Fibroblast of mammary gland (primary cell): ENCODE measurements around the gene TFRC.
A peak's percentile ranks its signal among the peaks of the same experiment; 100 is the strongest.
"Not testable (repeated sequence)": the region's sequence is repeated elsewhere in the genome, so short reads cannot be mapped to it uniquely, and the experiment has no call there.

Experiments
- DNase-seq: peaks from one replicate; pipeline ENCODE4 v3.0.0-alpha.2; 2010; ENCODE audit warnings: low read depth
- H3K4me3 ChIP-seq: 2 replicates; pipeline ENCODE4 v1.5.1; 2011; ENCODE audit warnings: low read depth, mild to moderate bottlenecking, low read length, moderate library complexity; ENCODE audit not compliant: control insufficient read depth
- TF ChIP-seq, protein P1 (sequence below): conservative IDR thresholded peaks from 2 replicates; pipeline ENCODE4 v1.5.1; 2011; ENCODE audit warnings: low read depth, low read length, inconsistent platforms; ENCODE audit not compliant: control insufficient read depth, insufficient read depth

TFRC gene

DNA sequence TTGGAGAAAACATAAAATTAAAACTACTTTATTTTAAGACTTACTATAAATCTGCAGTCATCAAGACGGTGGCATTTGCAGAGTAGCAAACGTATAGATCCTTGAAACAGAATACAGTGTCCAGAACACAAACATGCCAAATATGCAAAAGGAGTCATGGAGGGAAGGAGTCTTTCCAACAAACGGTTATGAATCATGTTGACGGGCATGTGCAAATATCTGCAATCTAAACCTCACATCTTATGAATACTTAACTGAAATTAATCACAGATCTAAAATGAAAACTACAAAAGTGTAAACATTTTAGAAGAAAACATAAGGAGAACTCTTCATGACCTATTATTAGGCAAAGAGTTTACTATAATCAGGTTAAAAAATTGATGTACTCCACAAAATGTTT, 69.4 kb downstream of the TFRC start:
- TF ChIP-seq, protein P1, sequence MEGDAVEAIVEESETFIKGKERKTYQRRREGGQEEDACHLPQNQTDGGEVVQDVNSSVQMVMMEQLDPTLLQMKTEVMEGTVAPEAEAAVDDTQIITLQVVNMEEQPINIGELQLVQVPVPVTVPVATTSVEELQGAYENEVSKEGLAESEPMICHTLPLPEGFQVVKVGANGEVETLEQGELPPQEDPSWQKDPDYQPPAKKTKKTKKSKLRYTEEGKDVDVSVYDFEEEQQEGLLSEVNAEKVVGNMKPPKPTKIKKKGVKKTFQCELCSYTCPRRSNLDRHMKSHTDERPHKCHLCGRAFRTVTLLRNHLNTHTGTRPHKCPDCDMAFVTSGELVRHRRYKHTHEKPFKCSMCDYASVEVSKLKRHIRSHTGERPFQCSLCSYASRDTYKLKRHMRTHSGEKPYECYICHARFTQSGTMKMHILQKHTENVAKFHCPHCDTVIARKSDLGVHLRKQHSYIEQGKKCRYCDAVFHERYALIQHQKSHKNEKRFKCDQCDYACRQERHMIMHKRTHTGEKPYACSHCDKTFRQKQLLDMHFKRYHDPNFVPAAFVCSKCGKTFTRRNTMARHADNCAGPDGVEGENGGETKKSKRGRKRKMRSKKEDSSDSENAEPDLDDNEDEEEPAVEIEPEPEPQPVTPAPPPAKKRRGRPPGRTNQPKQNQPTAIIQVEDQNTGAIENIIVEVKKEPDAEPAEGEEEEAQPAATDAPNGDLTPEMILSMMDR = no peak
- DNase-seq = peak; percentile 2
- H3K4me3 ChIP-seq = no peak overlapping the region

DNA sequence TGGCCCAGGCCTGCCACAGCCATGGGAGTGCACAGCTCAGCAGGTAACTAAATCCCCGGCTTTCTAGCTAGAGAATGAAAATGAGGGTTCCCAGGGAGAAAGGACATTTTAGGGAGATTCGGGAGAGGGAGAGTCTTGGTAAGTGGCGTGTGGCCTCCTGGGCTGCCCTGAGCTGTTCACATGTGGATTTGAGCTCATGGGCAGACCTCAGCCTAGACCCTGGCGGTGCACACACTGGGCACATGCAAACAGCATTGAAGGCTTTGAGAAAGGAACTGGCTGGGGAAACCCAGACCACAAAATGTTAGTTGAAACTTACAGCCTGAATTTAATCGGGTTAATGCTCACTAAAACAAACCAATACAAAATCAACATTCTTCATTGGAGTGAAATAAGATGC, 72.4 kb downstream of the TFRC start:
- DNase-seq = no peak
- TF ChIP-seq, protein P1 = no peak
- no peak overlapping the region for H3K4me3 ChIP-seq

DNA sequence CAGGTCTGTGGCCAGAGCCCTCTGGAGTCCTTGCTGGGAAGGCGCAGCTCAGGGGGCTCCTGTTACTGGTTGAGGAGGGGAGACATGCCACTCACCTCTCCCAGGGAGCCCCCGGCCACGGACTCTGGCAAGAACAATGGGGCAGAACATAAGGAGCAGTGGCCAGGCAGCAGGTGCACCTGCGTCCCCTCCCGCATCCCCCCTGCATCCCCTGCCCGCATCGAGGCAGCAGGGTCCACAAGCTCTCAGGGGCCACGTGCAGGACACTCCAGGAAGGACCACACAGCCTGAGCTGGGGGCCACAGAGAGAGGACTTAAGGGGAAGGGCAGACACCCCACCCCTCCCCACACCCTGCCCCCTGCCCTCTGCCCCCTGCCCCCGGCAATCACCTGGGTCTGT, 73.0 kb downstream of the TFRC start:
- DNase-seq = no peak
- no peak overlapping the region for H3K4me3 ChIP-seq
- TF ChIP-seq, protein P1 = no peak

DNA sequence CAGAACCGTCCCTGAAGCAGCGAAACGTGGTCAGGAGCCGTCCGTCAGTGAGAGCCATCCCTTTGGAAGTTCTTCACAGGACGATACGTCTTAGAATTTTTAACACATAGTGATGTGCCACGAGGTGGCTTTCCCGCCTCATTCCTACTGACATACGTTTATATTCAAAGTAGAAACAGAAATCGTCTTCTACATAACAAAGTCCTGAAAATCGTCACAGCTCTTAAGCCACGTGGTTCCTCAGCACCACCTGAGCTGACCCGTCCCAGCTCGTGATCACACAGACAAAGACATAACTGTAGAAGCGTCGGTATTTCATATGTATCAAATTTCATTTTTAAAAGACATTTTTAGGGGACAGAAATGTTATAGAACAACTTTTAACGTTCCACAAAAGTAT, 73.5 kb downstream of the TFRC start:
- TF ChIP-seq, protein P1 = no peak
- DNase-seq = no peak
- H3K4me3 ChIP-seq = no peak overlapping the region

DNA sequence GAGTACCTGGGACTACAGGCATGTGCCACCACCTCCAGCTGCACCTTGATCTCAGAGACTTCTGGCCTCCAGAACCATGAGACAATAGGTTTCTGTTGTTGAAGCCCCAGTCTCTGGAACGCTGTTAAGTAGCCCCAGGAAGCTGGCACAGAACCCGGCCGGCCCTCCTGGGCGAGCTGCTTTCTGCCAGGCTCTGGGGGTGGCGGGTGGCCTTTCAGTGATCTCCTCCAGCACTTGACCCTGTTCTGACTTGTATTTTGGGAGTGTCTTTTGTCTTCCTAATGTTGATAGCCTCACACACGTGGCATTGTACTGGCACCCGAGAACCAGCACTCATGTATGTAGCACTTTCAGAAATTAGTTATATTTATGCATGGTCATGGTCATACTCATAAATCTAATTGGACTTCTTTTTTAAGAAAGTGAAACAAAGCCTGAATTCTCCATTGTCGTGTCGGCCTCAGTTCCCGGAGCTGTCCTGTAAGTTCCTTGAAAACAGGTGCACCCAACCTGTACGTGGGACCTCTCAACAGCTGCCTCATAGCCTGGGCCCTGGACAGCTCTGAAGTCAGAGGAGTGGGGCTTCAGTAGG, 74.0 kb downstream of the TFRC start:
- TF ChIP-seq, protein P1 = no peak
- no peak for DNase-seq
- no peak overlapping the region for H3K4me3 ChIP-seq

DNA sequence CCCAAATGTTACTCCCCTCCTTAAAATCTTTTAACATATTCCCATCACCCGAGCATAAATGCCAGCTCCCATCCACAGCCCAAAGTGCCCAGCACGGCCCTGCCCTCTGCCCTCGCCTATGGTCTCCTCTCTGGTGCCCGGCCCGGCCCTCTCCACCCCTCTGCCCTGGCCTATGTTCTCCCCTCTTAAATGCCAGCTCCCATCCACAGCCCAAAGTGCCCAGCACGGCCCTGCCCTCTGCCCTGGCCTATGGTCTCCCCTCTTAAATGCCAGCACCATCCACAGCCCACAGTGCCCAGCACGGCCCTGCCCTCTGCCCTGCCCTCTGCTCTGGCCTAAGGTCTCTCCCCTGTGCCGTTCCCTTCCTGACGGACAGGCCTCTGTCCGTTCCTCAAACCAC, 76.6 kb downstream of the TFRC start:
- not testable (repeated sequence) for H3K4me3 ChIP-seq, DNase-seq

DNA sequence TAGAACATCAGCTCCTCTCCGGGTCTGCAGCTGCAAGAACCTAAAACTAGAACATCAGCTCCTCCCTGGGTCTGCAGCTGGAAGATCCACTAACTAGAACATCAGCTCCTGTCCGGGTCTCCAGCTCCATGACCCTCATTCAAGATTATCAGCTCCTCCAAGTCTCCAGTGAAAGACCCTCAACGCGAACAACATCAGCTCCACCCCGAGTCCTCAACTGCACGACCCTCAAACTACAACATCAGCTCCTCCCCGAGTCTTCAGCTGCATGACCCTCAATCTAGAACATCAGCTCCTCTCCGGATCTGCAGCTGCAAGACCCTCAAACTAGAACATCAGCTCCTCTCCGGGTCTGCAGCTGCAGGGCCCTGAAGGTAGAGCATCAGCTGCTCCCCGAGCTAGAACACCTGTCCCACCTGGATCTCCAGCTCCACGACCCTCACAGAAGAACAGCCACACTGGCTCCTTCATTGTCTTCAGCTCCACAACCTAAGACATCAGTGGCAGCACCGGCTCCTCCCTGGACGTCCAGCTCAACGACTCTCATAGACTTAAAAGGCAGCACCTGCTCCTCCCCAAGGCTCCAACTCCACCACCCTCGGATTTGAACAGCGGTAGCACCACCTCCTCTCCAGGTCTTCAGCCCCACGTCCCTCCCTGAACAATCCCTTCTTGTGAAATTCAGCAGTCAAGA, 77.4 kb downstream of the TFRC start:
- not testable (repeated sequence) for H3K4me3 ChIP-seq, DNase-seq

DNA sequence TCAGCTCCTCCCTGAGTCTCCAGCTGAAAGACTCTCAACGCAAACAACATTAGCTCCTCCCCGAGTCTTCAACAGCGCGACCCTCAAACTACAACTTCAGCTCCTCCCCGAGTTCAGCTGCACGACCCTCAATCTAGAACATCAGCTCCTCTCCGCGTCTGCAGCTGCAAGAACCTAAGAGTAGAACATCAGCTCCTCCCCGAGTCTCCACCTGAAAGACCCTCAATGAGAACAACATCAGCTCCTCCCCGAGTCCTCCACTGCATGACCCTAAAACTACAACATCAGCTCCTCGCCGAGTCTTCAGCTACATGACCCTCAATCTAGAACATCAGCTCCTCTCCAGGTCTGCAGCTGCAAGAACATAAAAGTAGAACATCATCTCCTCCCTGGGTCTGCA, 78.3 kb downstream of the TFRC start:
- TF ChIP-seq, protein P1 = no peak
- DNase-seq = no peak
- no peak overlapping the region for H3K4me3 ChIP-seq

DNA sequence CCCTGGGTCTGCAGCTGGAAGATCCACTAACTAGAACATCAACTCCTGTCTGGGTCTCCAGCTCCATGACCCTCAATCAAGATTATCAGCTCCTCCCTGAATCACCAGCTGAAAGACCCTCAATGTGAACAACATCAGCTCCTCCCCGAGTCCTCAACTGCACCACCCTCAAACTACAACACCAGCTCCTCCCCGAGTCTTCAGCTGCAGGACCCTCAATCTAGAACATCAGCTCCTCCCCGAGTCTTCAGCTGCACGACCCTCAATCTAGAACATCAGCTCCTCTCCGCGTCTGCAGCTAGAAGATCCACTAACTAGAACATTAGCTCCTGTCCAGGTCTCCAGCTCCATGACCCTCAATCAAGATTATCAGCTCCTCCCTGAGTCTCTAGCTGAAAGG, 79.2 kb downstream of the TFRC start:
- H3K4me3 ChIP-seq, DNase-seq: not testable (repeated sequence)

DNA sequence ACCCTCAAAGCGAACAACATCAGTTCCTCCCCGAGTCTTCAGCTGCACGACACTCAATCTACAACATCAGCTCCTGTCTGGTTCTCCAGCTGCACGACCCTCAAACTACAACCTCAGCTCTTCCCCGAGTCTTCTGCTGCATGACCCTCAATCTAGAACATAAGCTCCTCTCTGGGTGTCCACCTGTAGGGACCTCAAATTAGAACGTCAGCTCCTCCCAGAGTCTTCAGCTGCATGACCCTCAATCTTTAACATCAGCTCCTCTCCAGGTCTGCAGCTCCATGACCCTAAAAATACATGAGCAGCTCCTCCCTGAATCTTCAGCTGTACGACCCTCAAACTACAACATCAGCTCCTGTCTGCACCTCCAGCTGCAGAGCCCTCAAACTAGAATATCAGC, 80.7 kb downstream of the TFRC start:
- not testable (repeated sequence) for H3K4me3 ChIP-seq, DNase-seq

DNA sequence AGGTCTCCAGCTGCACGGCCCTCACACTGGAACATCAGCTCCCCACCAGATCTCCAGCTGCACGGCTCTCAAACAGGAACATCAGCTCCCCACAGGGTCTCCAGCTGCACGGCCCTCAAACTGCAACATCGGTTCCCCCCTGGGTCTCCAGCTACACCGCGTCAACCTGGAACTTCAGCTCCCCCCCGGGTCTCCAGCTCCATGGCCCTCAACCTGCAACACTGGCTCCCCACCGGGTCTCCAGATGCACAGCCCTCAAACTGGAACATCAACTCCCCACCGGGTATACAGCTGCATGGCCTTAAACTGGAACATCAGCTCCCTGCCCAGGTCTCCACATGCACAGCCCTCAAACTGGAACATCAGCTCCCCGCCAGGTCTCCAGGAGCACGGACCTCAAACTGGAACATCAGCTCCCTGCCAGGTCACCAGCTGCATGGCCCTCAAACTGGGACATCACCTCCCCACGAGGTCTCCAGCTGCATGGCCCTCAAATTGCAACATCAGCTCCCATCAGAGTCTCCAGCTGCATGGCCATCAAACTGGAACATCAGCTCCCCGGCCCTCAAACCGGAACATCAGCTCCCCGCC, 81.4 kb downstream of the TFRC start:
- not testable (repeated sequence) for DNase-seq, H3K4me3 ChIP-seq
